ENCODE results near the gene XRCC6.
"Not testable (repeated sequence)": the region's sequence is repeated elsewhere in the genome, so short reads cannot be mapped to it uniquely, and the experiment has no call there.

The XRCC6 gene

GRCh38 chr22:41621099-41621910 lies at the start of gene XRCC6:
Gene XRCC6 (plus strand): TSS chr22:41621295. CDS start chr22:41622005, 710 bp downstream.
- DNase-seq (ENCODE audit: extremely low spot score, insufficient read length, low read depth) (peak; percentile 99), FAIRE-seq (peak; percentile 99)

- FAIRE-seq, result no peak
- no peak for DNase-seq (ENCODE audit: extremely low spot score, insufficient read length, low read depth)
Measured at GRCh38 chr22:41571786-41572185, 49.3 kb upstream of the XRCC6 start.

GRCh38 chr22:41572305-41572704 lies 48.8 kb upstream of the XRCC6 start:
- not testable (repeated sequence) for FAIRE-seq; DNase-seq (ENCODE audit: extremely low spot score, insufficient read length, low read depth)

- no peak for DNase-seq (ENCODE audit: extremely low spot score, insufficient read length, low read depth)
- FAIRE-seq, result no peak
Measured at GRCh38 chr22:41573677-41574076, 47.4 kb upstream of the XRCC6 start.

GRCh38 chr22:41574847-41575381 lies 46.2 kb upstream of the XRCC6 start:
- no peak for DNase-seq (ENCODE audit: extremely low spot score, insufficient read length, low read depth)
- no peak for FAIRE-seq

- FAIRE-seq (no peak), DNase-seq (ENCODE audit: extremely low spot score, insufficient read length, low read depth) (no peak)
Measured at GRCh38 chr22:41575533-41575932, 45.6 kb upstream of the XRCC6 start.

- FAIRE-seq (no peak), DNase-seq (ENCODE audit: extremely low spot score, insufficient read length, low read depth) (no peak)
Measured at GRCh38 chr22:41576877-41577276, 44.2 kb upstream of the XRCC6 start.

- FAIRE-seq, result no peak
Measured at GRCh38 chr22:41578114-41578513, 43.0 kb upstream of the XRCC6 start.

GRCh38 chr22:41578818-41579217 lies 42.3 kb upstream of the XRCC6 start:
- FAIRE-seq (no peak), DNase-seq (ENCODE audit: extremely low spot score, insufficient read length, low read depth) (no peak)

More at GRCh38 chr22:41578114-41578513, 43.0 kb upstream of the XRCC6 start:
- DNase-seq (ENCODE audit: extremely low spot score, insufficient read length, low read depth), result no peak

- FAIRE-seq (no peak), DNase-seq (ENCODE audit: extremely low spot score, insufficient read length, low read depth) (no peak)
Measured at GRCh38 chr22:41579297-41579996, 41.6 kb upstream of the XRCC6 start.

- DNase-seq (ENCODE audit: extremely low spot score, insufficient read length, low read depth) (no peak), FAIRE-seq (no peak)
Measured at GRCh38 chr22:41579997-41580355, 41.1 kb upstream of the XRCC6 start.

- DNase-seq (ENCODE audit: extremely low spot score, insufficient read length, low read depth) (no peak), FAIRE-seq (no peak)
Measured at GRCh38 chr22:41582694-41583093, 38.4 kb upstream of the XRCC6 start.

- DNase-seq (ENCODE audit: extremely low spot score, insufficient read length, low read depth) (no peak), FAIRE-seq (no peak)
Measured at GRCh38 chr22:41584881-41585280, 36.2 kb upstream of the XRCC6 start.

- no peak for FAIRE-seq
- DNase-seq (ENCODE audit: extremely low spot score, insufficient read length, low read depth), result no peak
Measured at GRCh38 chr22:41585898-41586297, 35.2 kb upstream of the XRCC6 start.

GRCh38 chr22:41587347-41587723 lies 33.8 kb upstream of the XRCC6 start:
- DNase-seq (ENCODE audit: extremely low spot score, insufficient read length, low read depth) (no peak), FAIRE-seq (no peak)

- DNase-seq (ENCODE audit: extremely low spot score, insufficient read length, low read depth) (peak; percentile 99), FAIRE-seq (peak; percentile 99)
Measured at GRCh38 chr22:41589391-41590241, 31.5 kb upstream of the XRCC6 start, which contains the start of gene PMM1. Gene PMM1 (minus strand): TSS chr22:41589840. CDS start chr22:41589805, 35 bp downstream.

- not testable (repeated sequence) for FAIRE-seq
Measured at GRCh38 chr22:41593336-41593960, 27.6 kb upstream of the XRCC6 start.

GRCh38 chr22:41595703-41596102 lies 25.4 kb upstream of the XRCC6 start:
- no peak for DNase-seq (ENCODE audit: extremely low spot score, insufficient read length, low read depth)
- FAIRE-seq, result no peak

More at GRCh38 chr22:41593336-41593960, 27.6 kb upstream of the XRCC6 start:
- DNase-seq (ENCODE audit: extremely low spot score, insufficient read length, low read depth), result not testable (repeated sequence)

GRCh38 chr22:41596776-41597634 lies 24.1 kb upstream of the XRCC6 start:
- FAIRE-seq (no peak), DNase-seq (ENCODE audit: extremely low spot score, insufficient read length, low read depth) (no peak)

Measured in GM18507 (cell line).